Trophoblast cell (in vitro differentiated cells and primary cell): Measurements from ENCODE around the gene PDE6B.

ENCODE experiments used
- DNase-seq, 2 donors: peaks; one replicate each; pipeline ENCODE4 v3.0.0-alpha.2; 2016
- H2AFZ ChIP-seq: 2 replicates; pipeline ENCODE4 v1.6.1; 2013; ENCODE audit warnings: low read length, moderate library complexity, mild to moderate bottlenecking; ENCODE audit not compliant: insufficient read depth, poor library complexity
- H2AK5ac ChIP-seq: 2 replicates; pipeline ENCODE4 v1.6.1; 2013; ENCODE audit warnings: mild to moderate bottlenecking, low read length
- H2BK120ac ChIP-seq: 2 replicates; pipeline ENCODE4 v1.6.1; 2013; ENCODE audit warnings: low read length, mild to moderate bottlenecking, moderate library complexity; ENCODE audit not compliant: insufficient read depth, poor library complexity
- H2BK12ac ChIP-seq: 2 replicates; pipeline ENCODE4 v1.6.1; 2013; ENCODE audit warnings: mild to moderate bottlenecking, low read length, moderate library complexity
- H2BK5ac ChIP-seq: 2 replicates; pipeline ENCODE4 v1.6.1; 2013; ENCODE audit warnings: low read length, low read depth, moderate library complexity, mild to moderate bottlenecking; ENCODE audit not compliant: poor library complexity
- H3K14ac ChIP-seq: 2 replicates; pipeline ENCODE4 v1.6.1; 2013; ENCODE audit warnings: mild to moderate bottlenecking, low read length
- H3K18ac ChIP-seq: 2 replicates; pipeline ENCODE4 v1.6.1; 2013; ENCODE audit warnings: mild to moderate bottlenecking, low read length
- H3K23ac ChIP-seq: 2 replicates; pipeline ENCODE4 v1.6.1; 2013; ENCODE audit warnings: low read length
- H3K27ac ChIP-seq: 2 replicates; pipeline ENCODE4 v1.5.1; 2013; ENCODE audit warnings: low read depth, mild to moderate bottlenecking, inconsistent platforms, low read length, moderate library complexity
- H3K27me3 ChIP-seq: 2 replicates; pipeline ENCODE4 v1.6.1; 2013; ENCODE audit warnings: inconsistent platforms, mild to moderate bottlenecking, low read length, moderate library complexity; ENCODE audit not compliant: insufficient read depth
- H3K36me3 ChIP-seq, 2 experiments: 1 replicate in 1 of 2; 2 replicates in 1 of 2; pipeline ENCODE4 v1.6.1; 2013; ENCODE audit warnings: low read length in 2 of 2, mild to moderate bottlenecking in 2 of 2, moderate library complexity in 1 of 2; ENCODE audit not compliant: insufficient read depth in 2 of 2, control insufficient read depth in 1 of 2
- H3K4ac ChIP-seq: 2 replicates; pipeline ENCODE4 v1.6.1; 2013; ENCODE audit warnings: low read depth, mild to moderate bottlenecking, low read length, moderate library complexity
- H3K4me1 ChIP-seq, 2 experiments: 1 replicate in 1 of 2; 2 replicates in 1 of 2; pipeline ENCODE4 v1.6.1; 2013; ENCODE audit warnings: low read length in 2 of 2, mild to moderate bottlenecking in 2 of 2, moderate library complexity in 1 of 2; ENCODE audit not compliant: insufficient read depth in 2 of 2, control insufficient read depth in 1 of 2
- H3K4me2 ChIP-seq: 2 replicates; pipeline ENCODE4 v1.6.1; 2013; ENCODE audit warnings: inconsistent platforms, mild to moderate bottlenecking, low read length, moderate library complexity
- H3K4me3 ChIP-seq: 2 replicates; pipeline ENCODE4 v1.5.1; 2013; ENCODE audit warnings: mild to moderate bottlenecking, low read depth, low read length, inconsistent platforms
- H3K79me1 ChIP-seq: one replicate; pipeline ENCODE4 v1.6.1; 2013; ENCODE audit warnings: low read length
- H3K79me2 ChIP-seq: 2 replicates; pipeline ENCODE4 v1.6.1; 2013; ENCODE audit warnings: low read length, mild to moderate bottlenecking; ENCODE audit not compliant: control insufficient read depth, insufficient read depth, poor library complexity
- H3K9ac ChIP-seq: 2 replicates; pipeline ENCODE4 v1.6.1; 2013; ENCODE audit warnings: mild to moderate bottlenecking, low read length
- H3K9me3 ChIP-seq: 2 replicates; pipeline ENCODE4 v1.6.1; 2013; ENCODE audit warnings: low read depth, mild to moderate bottlenecking, control low read depth, inconsistent platforms, low read length; ENCODE audit not compliant: insufficient read depth
- H4K12ac ChIP-seq: 2 replicates; pipeline ENCODE4 v1.6.1; 2013; ENCODE audit warnings: low read depth, mild to moderate bottlenecking, low read length, moderate library complexity
- H4K8ac ChIP-seq: 2 replicates; pipeline ENCODE4 v1.6.1; 2013; ENCODE audit warnings: low read depth, mild to moderate bottlenecking, low read length, moderate library complexity
- H4K91ac ChIP-seq: one replicate; pipeline ENCODE4 v1.6.1; 2013; ENCODE audit warnings: low read depth, mild to moderate bottlenecking, low read length, moderate library complexity
- WGBS: extraction: QIAGEN DNeasy Blood & Tissue Kit; methylation state at CpG from one replicate; pipeline ENCODE4 v1.1.7; 2013; ENCODE audit warnings: missing lambda C conversion rate; ENCODE audit not compliant: insufficient read length, insufficient coverage; ENCODE audit errors: extremely low coverage; 5-methylcytosine and 5-hydroxymethylcytosine counted together

The PDE6B gene

DNA sequence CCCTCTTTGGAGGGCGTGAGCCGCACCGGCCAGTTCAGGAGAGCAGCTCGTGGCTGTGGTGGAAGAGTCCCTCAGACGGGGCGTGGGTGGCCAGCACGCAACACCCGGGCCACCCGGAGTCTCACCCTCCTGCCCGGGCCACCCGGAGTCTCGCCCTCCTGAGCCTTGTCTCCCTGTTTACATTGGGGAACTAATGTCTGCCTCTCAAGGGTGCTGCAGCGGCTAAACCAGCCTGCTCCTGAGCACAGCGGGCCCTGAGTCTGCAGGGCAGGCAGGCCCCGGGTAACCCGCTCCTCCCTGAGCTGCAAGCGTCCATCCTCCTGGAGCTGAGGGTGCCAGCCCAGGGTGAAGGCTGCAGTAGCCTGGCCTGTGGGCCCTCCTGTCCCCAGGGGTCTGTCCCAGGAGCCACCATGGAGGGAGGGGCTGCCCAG, 3.0 kb downstream of the PDE6B start:
- H3K4me1 ChIP-seq: peaks cover 6% of the 10 kb centered on the region in 2 experiments
- no peak overlapping the region for H3K4me3 ChIP-seq
- H3K9me3 ChIP-seq: peaks cover 21% of the 10 kb centered on the region
- H3K18ac ChIP-seq: no peak overlapping the region
- no peak overlapping the region for H3K14ac ChIP-seq
- no peak overlapping the region for H2AK5ac ChIP-seq
- no CpG with 5 or more reads among the region's 17 CpGs for WGBS
- no peak overlapping the region for H4K8ac ChIP-seq
- no peak overlapping the region for H2AFZ ChIP-seq
- H3K79me2 ChIP-seq: no peaks in the 10 kb centered on the region
- no peak overlapping the region for H3K4me2 ChIP-seq
- H3K23ac ChIP-seq: no peak overlapping the region
- no peaks in the 10 kb centered on the region for H3K36me3 ChIP-seq
- no peak overlapping the region for H2BK120ac ChIP-seq
- no peak overlapping the region for H2BK5ac ChIP-seq
- H3K9ac ChIP-seq: no peak overlapping the region
- no peak overlapping the region for H3K27ac ChIP-seq
- no peak overlapping the region for H2BK12ac ChIP-seq
- H4K12ac ChIP-seq: no peak overlapping the region
- no peak overlapping the region for H4K91ac ChIP-seq
- DNase-seq: no peak
- H3K27me3 ChIP-seq: no peaks in the 10 kb centered on the region
- no peaks in the 10 kb centered on the region for H3K79me1 ChIP-seq
- H3K4ac ChIP-seq: no peak overlapping the region

GRCh38 chr4:628821-629635, 3.7 kb downstream of the PDE6B start:
- H3K9me3 ChIP-seq: peaks cover 23% of the 10 kb centered on the region
- no CpG with 5 or more reads among the region's 27 CpGs for WGBS
- no peak overlapping the region for H3K27ac ChIP-seq
- H3K4ac ChIP-seq: no peak overlapping the region
- no peak overlapping the region for H3K9ac ChIP-seq
- no peak overlapping the region for H4K12ac ChIP-seq
- H4K8ac ChIP-seq: no peak overlapping the region
- no peak overlapping the region for H2BK120ac ChIP-seq
- H3K4me3 ChIP-seq: no peak overlapping the region
- peaks cover 6% of the 10 kb centered on the region in 2 experiments for H3K4me1 ChIP-seq
- H2AFZ ChIP-seq: no peak overlapping the region
- no peak overlapping the region for H3K4me2 ChIP-seq
- H3K79me1 ChIP-seq: no peaks in the 10 kb centered on the region
- H2BK5ac ChIP-seq: no peak overlapping the region
- H3K18ac ChIP-seq: no peak overlapping the region
- no peak overlapping the region for H2AK5ac ChIP-seq
- no peaks in the 10 kb centered on the region for H3K27me3 ChIP-seq
- H2BK12ac ChIP-seq: no peak overlapping the region
- no peak overlapping the region for H4K91ac ChIP-seq
- no peak overlapping the region for H3K23ac ChIP-seq
- H3K14ac ChIP-seq: no peak overlapping the region
- DNase-seq: no peak
- no peaks in the 10 kb centered on the region for H3K36me3 ChIP-seq
- H3K79me2 ChIP-seq: no peaks in the 10 kb centered on the region

DNA sequence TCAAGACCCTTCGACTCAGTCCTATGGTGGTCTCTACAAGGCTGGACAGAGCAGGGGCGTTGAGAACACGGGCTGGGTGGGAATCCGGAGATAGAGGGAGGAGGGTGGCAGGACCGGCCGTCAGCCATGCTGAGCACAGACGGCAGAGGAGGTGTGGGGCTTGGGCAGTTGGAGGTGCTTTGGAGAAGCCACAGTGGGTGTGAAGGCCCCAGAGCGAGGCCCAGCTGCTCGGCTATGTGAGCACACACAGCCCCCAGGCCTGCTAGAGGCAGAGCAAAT, 4.2 kb downstream of the PDE6B start:
- H3K14ac ChIP-seq: no peak overlapping the region
- no peak overlapping the region for H3K18ac ChIP-seq
- peaks cover 6% of the 10 kb centered on the region in 2 experiments for H3K4me1 ChIP-seq
- H2BK120ac ChIP-seq: no peak overlapping the region
- H2BK5ac ChIP-seq: no peak overlapping the region
- no peaks in the 10 kb centered on the region for H3K27me3 ChIP-seq
- no peak overlapping the region for H2AFZ ChIP-seq
- DNase-seq: no peak
- H3K79me2 ChIP-seq: no peaks in the 10 kb centered on the region
- no peaks in the 10 kb centered on the region for H3K79me1 ChIP-seq
- H3K9me3 ChIP-seq: peaks cover 23% of the 10 kb centered on the region
- no peak overlapping the region for H2AK5ac ChIP-seq
- no peaks in the 10 kb centered on the region for H3K36me3 ChIP-seq
- H2BK12ac ChIP-seq: no peak overlapping the region
- H3K4me3 ChIP-seq: no peak overlapping the region
- H3K4ac ChIP-seq: no peak overlapping the region
- H4K8ac ChIP-seq: no peak overlapping the region
- no CpG with 5 or more reads among the region's 9 CpGs for WGBS
- H4K91ac ChIP-seq: no peak overlapping the region
- H3K4me2 ChIP-seq: no peak overlapping the region
- H3K27ac ChIP-seq: no peak overlapping the region
- H3K23ac ChIP-seq: no peak overlapping the region
- H4K12ac ChIP-seq: no peak overlapping the region
- no peak overlapping the region for H3K9ac ChIP-seq

DNA sequence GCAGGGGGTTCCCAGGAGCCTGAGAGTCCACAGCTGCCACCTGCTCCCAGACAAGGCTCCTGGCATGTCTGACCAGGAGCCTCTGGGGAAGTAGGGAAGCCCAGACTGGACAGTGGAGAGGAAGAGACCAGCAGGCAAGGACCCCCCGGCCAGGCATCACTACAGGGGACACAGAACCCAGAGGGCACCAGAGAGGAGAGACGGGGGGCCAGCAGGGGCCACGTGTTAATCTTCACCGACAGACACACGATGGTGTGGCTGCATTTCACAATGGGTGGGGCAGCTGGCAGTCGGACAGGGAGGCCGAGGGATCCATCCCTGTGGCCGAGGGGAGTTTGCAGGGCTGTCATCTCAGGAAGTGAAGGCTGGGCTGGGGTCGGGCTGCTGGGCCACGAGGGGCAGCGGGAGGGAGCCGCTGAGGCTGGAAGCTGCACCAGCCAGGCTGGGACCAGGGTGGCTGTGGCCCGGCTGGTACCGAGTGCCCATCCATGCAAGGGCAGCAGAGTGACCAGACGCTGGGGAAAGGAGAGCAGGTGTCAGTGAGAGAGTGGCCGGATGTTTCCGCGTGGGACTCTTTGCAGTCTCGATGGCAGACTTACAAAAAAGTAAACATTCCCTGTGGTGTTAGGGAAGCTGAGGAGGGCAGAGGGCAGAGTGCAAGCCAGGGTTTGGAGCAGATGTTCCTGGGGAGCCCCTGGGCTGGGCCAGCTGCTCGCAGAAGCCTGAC, 4.7 kb downstream of the PDE6B start:
- Histone ChIP-seq H3K9ac (no peak overlapping the region), H4K91ac (no peak overlapping the region), H3K18ac (no peak overlapping the region), H3K23ac (no peak overlapping the region), H3K4me1 (peaks cover 2 to 3% of the 10 kb centered on the region in 2 experiments), H4K8ac (no peak overlapping the region), H4K12ac (no peak overlapping the region), H2BK120ac (no peak overlapping the region), H2BK5ac (no peak overlapping the region), H2BK12ac (no peak overlapping the region), H3K9me3 (peaks cover 23% of the 10 kb centered on the region), H3K36me3 (no peaks in the 10 kb centered on the region), H2AK5ac (no peak overlapping the region), H2AFZ (no peak overlapping the region), H3K4ac (no peak overlapping the region), H3K27ac (no peak overlapping the region), H3K4me2 (no peak overlapping the region), H3K79me2 (no peaks in the 10 kb centered on the region), H3K27me3 (no peaks in the 10 kb centered on the region), H3K79me1 (no peaks in the 10 kb centered on the region), H3K14ac (no peak overlapping the region), H3K4me3 (no peak overlapping the region)
- DNase-seq: no peak
- no CpG with 5 or more reads among the region's 20 CpGs for WGBS
